NCI-H1048 (cell line): ENCODE data around the gene UBE2G1.

Source experiments
- DNase-seq: peaks from one replicate; lab custom pipeline; 2025; lab: John Stamatoyannopoulos, UW

Gene UBE2G1

GRCh38 chr17:4247361-4247970 is 119.0 kb downstream of the UBE2G1 start:
- no peak for DNase-seq

- no peak for DNase-seq
Measured at GRCh38 chr17:4246674-4247073, 119.8 kb downstream of the UBE2G1 start.

- DNase-seq: no peak
Measured at GRCh38 chr17:4241535-4241934, 124.9 kb downstream of the UBE2G1 start.

GRCh38 chr17:4236456-4236855 is 130.0 kb downstream of the UBE2G1 start:
- no peak for DNase-seq

- DNase-seq: no peak
Measured at GRCh38 chr17:4235372-4236279, 130.8 kb downstream of the UBE2G1 start.

GRCh38 chr17:4234401-4234800 is 132.1 kb downstream of the UBE2G1 start:
- DNase-seq: no peak

GRCh38 chr17:4233668-4234258 is 132.7 kb downstream of the UBE2G1 start:
- no peak for DNase-seq

- no peak for DNase-seq
Measured at GRCh38 chr17:4232168-4232813, 134.2 kb downstream of the UBE2G1 start.

GRCh38 chr17:4229627-4230541 is 136.6 kb downstream of the UBE2G1 start:
- no peak for DNase-seq

- DNase-seq: no peak
Measured at GRCh38 chr17:4221899-4222659, 144.4 kb downstream of the UBE2G1 start.

GRCh38 chr17:4221163-4221562 is 145.3 kb downstream of the UBE2G1 start:
- DNase-seq: no peak

GRCh38 chr17:4220655-4221054 is 145.8 kb downstream of the UBE2G1 start:
- DNase-seq: no peak
